PC-3 (cell line): Measurements from ENCODE around the gene ANTKMT. TPM values are rescaled to one million over a fixed set of nuclear protein-coding genes. Genes with fewer than 3 reads are reported as not detected.
"Not testable (repeated sequence)": the region's sequence is repeated elsewhere in the genome, so short reads cannot be mapped to it uniquely, and the experiment has no call there.

Experiments used
- ATAC-seq: fragments of 200-7000 bp; cut with Tn5 transposase; 2 replicates; pipeline ENCODE4 v1.9.1; 2020; ENCODE audit warnings: mild to moderate bottlenecking, moderate library complexity
- BruUV-seq: library from RNA; stranded (reverse); fragments of 400-500 nt; replicated peaks from 2 replicates; lab custom pipeline; 2021; lab: Mats Ljungman, UMichigan
- CTCF ChIA-PET: fragments of 300-600 bp; sonication (Branson Sonifier 250); formaldehyde crosslinking; loops from one replicate; lab custom pipeline; 2022; ENCODE audit warnings: antibody characterized with exemption; lab: Charles Lee
- POLR2A ChIA-PET: fragments of 300-600 bp; sonication (Branson Sonifier 250); formaldehyde crosslinking; loops from one replicate; lab custom pipeline; 2022; ENCODE audit warnings: antibody characterized with exemption; ENCODE audit not compliant: unreplicated experiment; lab: Charles Lee
- DNase-seq: peaks from one replicate; pipeline ENCODE4 v3.0.0-alpha.2; 2015
- H2AFZ ChIP-seq: fragments of 300-600 bp; sonication (generic); 2 replicates; pipeline ENCODE4 v1.6.0; 2016; ENCODE audit warnings: antibody characterized with exemption, low read length
- H3F3A ChIP-seq: fragments of 300-600 bp; sonication (generic); one replicate; pipeline ENCODE4 v1.6.0; 2017; ENCODE audit warnings: antibody characterized with exemption, low read length, control low read depth, mild to moderate bottlenecking; ENCODE audit not compliant: unreplicated experiment
- H3K27ac ChIP-seq: fragments of 300-600 bp; sonication (generic); 2 replicates; pipeline ENCODE4 v1.5.1; 2016; ENCODE audit warnings: mild to moderate bottlenecking, low read length
- H3K27me3 ChIP-seq: fragments of 300-600 bp; sonication (generic); 2 replicates; pipeline ENCODE4 v1.6.1; 2016; ENCODE audit warnings: low read length, mixed read lengths
- H3K36me3 ChIP-seq: fragments of 300-600 bp; sonication (generic); 2 replicates; pipeline ENCODE4 v1.6.1; 2016; ENCODE audit warnings: low read depth, mixed run types, low read length, mixed read lengths
- H3K4me1 ChIP-seq: fragments of 300-600 bp; sonication (generic); 2 replicates; pipeline ENCODE4 v1.5.1; 2016; ENCODE audit warnings: low read length; ENCODE audit not compliant: insufficient read depth
- H3K4me2 ChIP-seq: fragments of 300-600 bp; sonication (generic); 2 replicates; pipeline ENCODE4 v1.6.0; 2016; ENCODE audit warnings: low read length
- H3K4me3 ChIP-seq: fragments of 300-600 bp; sonication (generic); 2 replicates; pipeline ENCODE4 v1.5.1; 2016; ENCODE audit warnings: mild to moderate bottlenecking, low read length, mixed read lengths
- H3K79me2 ChIP-seq: fragments of 300-600 bp; sonication (generic); 2 replicates; pipeline ENCODE4 v1.6.1; 2017; ENCODE audit warnings: low read length, mixed read lengths
- H3K9ac ChIP-seq: fragments of 300-600 bp; sonication (generic); 2 replicates; pipeline ENCODE4 v1.6.0; 2016; ENCODE audit warnings: mild to moderate bottlenecking, low read length
- H3K9me2 ChIP-seq: fragments of 300-600 bp; sonication (generic); replicated peaks from 2 replicates; pipeline ENCODE4 v1.6.1; 2016; ENCODE audit warnings: mixed run types, low read length, mixed read lengths
- H3K9me3 ChIP-seq: fragments of 300-600 bp; sonication (generic); 2 replicates; pipeline ENCODE4 v1.6.1; 2016; ENCODE audit warnings: low read length, mixed read lengths
- H4K20me1 ChIP-seq: fragments of 300-600 bp; sonication (generic); 2 replicates; pipeline ENCODE4 v1.6.1; 2016; ENCODE audit warnings: low read length, mixed read lengths
- CTCF ChIP-seq: fragments of 300-600 bp; sonication (generic); conservative IDR thresholded peaks from 2 replicates; pipeline ENCODE4 v1.5.1; 2017; ENCODE audit warnings: antibody characterized with exemption, low read depth, mild to moderate bottlenecking, low read length
- EZH2 ChIP-seq: fragments of 300-600 bp; sonication (generic); IDR thresholded peaks from one replicate; pipeline ENCODE4 v1.6.1; 2017; ENCODE audit warnings: antibody characterized with exemption, mild to moderate bottlenecking, low read length; ENCODE audit not compliant: unreplicated experiment
- EZH2phosphoT487 ChIP-seq: fragments of 300-600 bp; sonication (generic); IDR thresholded peaks from 2 replicates; pipeline ENCODE4 v1.6.1; 2018; ENCODE audit warnings: mild to moderate bottlenecking, antibody characterized with exemption, low read length, borderline replicate concordance
- intact Hi-C: fragments of 100-400 bp; cut with micrococcal nuclease; formaldehyde crosslinking; loops from 2 replicates; pipeline ENCODE4 v1.9.0; 2023
- total RNA-seq: library from RNA; depleted of rRNA; stranded (reverse); fragments of >200 nt; gene quantifications from 2 replicates; pipeline ENCODE4 v1.2.3, GENCODE V29; 2014

The ANTKMT gene
- total RNA-seq, 1 experiment from 2014 or later, result 77.3 TPM

- no peak for DNase-seq
- H2AFZ ChIP-seq, result no peak overlapping the region
- intact Hi-C loops, result no loop called here
- no peaks in the 10 kb centered on the region for H3K27me3 ChIP-seq
- ChIA-PET POLR2A (no interaction called here), CTCF (no interaction called here)
- H3K4me3 ChIP-seq, result no peak overlapping the region
- ATAC-seq, result no peak
- peaks cover under 1% of the 10 kb centered on the region for H3F3A ChIP-seq
- H4K20me1 ChIP-seq, result peaks cover 1% of the 10 kb centered on the region; the same call in 1 of the 2 replicates
- no TSS peak for BruUV-seq
- no peak overlapping the region for H3K9ac ChIP-seq
- H3K27ac ChIP-seq, result no peak overlapping the region
- no peak overlapping the region for H3K4me2 ChIP-seq
- peaks cover 21% of the 10 kb centered on the region for H3K4me1 ChIP-seq
- TF ChIP-seq EZH2phosphoT487 (no peak), EZH2 (no peak), CTCF (no peak)
- peaks cover 2% of the 10 kb centered on the region; the same call in 1 of the 2 replicates for H3K36me3 ChIP-seq
- H3K9me2 ChIP-seq, result no peaks in the 10 kb centered on the region
- H3K9me3 ChIP-seq, result no peaks in the 10 kb centered on the region
- H3K79me2 ChIP-seq, result peaks cover 25% of the 10 kb centered on the region
Observed at GRCh38 chr16:687499-687898, 33.4 kb upstream of the ANTKMT start.

GRCh38 chr16:689175-689897 is 31.6 kb upstream of the ANTKMT start:
- POLR2A ChIA-PET, result no interaction called here
- Histone ChIP-seq H3F3A (peaks cover 4% of the 10 kb centered on the region), H3K4me2 (peak overlapping the region; percentile 100), H3K27ac (no peak overlapping the region), H3K9me2 (no peaks in the 10 kb centered on the region), H3K79me2 (peaks cover 12% of the 10 kb centered on the region), H2AFZ (peak overlapping the region; percentile 81; the same call in 1 of the 2 replicates), H3K4me1 (peaks cover 10% of the 10 kb centered on the region), H3K9me3 (no peaks in the 10 kb centered on the region), H3K9ac (peak overlapping the region; percentile 91), H3K36me3 (no peaks in the 10 kb centered on the region), H4K20me1 (no peaks in the 10 kb centered on the region), H3K27me3 (no peaks in the 10 kb centered on the region), H3K4me3 (peak overlapping the region; percentile 99)
- TF ChIP-seq EZH2, result no peak
- TF ChIP-seq CTCF, result no peak
- no peak for TF ChIP-seq EZH2phosphoT487
- CTCF ChIA-PET, result no interaction called here
- DNase-seq (no peak), ATAC-seq (no peak)
- BruUV-seq, result no TSS peak
- intact Hi-C loops, result no loop called here

- DNase-seq, H4K20me1 ChIP-seq, H3K27me3 ChIP-seq, CTCF ChIA-PET, BruUV-seq, H3K4me2 ChIP-seq, H3K9me3 ChIP-seq, H3K9me2 ChIP-seq, H3K27ac ChIP-seq, H3F3A ChIP-seq, H3K4me3 ChIP-seq, H3K36me3 ChIP-seq, intact Hi-C loops, POLR2A ChIA-PET, ATAC-seq, H2AFZ ChIP-seq, H3K9ac ChIP-seq: not testable (repeated sequence)
- H3K4me1 ChIP-seq, result peaks cover 22% of the 10 kb centered on the region
- H3K79me2 ChIP-seq, result peaks cover 12% of the 10 kb centered on the region
Observed at GRCh38 chr16:691242-691641, 29.7 kb upstream of the ANTKMT start.
